Aortic smooth muscle cell (primary cell): ENCODE results near the gene SLC49A4. TPM values are rescaled to one million over a fixed set of nuclear protein-coding genes. Genes with fewer than 3 reads are reported as not detected.

ENCODE experiments used
- total RNA-seq: library from RNA; depleted of rRNA; stranded (reverse); fragments of >200 nt; gene quantifications from 2 replicates; pipeline ENCODE4 v1.2.3, GENCODE V29; 2014

Gene SLC49A4
- total RNA-seq, result 11.9 and 15.3 TPM in 2 replicates

DNA sequence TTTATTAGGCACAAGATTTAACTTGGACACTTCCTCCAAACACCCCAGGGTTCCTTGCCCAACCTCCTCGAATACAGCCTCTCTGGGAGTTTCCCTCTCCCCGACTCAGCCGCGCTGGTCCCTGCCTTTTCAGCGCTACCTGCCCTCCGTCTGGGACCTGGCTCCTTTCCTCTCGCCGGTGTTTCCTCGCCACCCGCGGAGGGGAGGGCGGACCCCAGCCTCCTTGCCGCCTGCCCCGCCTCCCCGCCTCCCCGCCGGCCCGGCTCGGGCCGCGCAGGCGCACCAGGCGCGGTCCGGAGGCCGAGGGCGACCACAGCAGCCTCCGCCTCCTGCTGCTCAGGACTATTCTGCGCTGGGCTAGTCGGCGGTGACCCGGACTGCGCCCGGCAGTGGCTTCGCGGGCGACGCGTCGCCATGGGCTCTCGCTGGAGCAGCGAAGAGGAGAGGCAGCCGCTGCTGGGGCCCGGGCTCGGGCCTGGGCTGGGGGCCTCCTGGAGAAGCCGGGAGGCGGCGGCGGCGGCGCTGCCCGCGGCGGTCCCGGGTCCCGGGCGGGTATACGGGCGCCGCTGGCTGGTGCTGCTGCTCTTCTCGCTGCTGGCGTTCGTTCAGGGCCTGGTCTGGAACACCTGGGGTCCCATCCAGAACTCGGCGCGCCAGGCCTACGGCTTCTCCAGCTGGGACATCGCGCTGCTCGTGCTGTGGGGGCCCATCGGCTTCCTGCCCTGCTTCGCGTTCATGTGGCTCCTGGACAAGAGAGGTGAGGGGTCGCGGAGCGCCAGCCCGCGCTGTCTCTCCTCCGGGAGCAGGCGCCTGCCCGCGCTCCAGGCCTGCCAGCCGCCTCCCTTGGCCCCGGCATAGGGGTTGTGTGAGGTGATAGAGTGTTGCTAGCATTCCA, at the start of gene SLC49A4:
Gene SLC49A4, plus strand, starts transcription at position 291 of the 895 bp plus-strand sequence. Its CDS starts 124 bp downstream, at position 415.

DNA sequence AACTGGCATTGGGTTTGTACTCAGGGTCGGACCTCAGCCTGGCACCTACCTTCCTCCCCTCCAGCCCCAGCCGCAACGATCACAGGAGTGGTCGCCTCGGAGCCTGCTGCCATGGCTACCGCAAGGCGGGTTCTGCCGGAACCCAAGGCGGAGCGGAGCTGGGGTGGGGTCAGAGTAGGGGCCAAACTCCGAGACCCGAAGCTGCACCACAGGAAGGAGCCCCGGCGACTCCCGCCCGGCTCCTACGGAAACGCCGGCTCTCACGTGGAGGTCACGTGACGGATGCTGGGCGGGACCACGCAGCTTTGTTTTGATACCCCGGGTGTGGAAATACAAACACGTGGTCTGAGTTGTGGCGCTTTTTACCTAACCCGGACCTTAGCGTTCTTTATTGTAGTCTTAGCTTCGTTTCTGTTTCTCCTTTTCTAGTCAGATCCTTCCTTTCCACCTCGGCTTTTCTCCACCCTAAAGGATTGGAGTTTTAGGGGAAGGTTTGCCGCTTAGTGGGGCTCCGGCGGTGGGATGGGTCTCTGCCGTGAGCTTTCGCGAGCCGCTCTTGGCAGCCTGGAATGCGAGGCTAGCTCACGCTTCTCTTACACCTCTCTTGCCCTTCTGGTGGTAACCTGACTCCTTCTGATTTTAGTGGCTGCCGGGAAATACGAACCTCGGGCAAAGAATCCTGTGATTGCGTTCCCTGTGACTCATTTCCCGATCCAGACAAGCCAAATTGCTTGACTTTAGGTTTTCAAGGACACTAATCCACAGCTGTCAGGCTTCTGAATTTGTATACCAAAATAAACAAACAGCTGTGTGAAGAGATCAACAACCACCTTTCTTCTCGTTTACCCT, 1.1 kb upstream of the SLC49A4 start, which contains the start of gene HSPBAP1:
Gene HSPBAP1, minus strand, starts transcription at position 264 of the 849 bp plus-strand sequence. Its CDS starts 151 bp downstream, at position 113.

Other genes starting within 250 kb of the SLC49A4 start
- gene PARP9, start 230.8 kb upstream of the SLC49A4 start, total RNA-seq, result 27.0 and 38.5 TPM in 2 replicates
- gene DTX3L, start 230.7 kb upstream of the SLC49A4 start, total RNA-seq, result 12.9 and 18.3 TPM in 2 replicates
- gene PARP15, start 217.4 kb upstream of the SLC49A4 start, total RNA-seq, result 0.26 and 0.31 TPM in 2 replicates
- 49.3 and 64.0 TPM in 2 replicates for gene PARP14, start 114.2 kb upstream of the SLC49A4 start, total RNA-seq
- gene HSPBAP1, start 1.2 kb upstream of the SLC49A4 start, total RNA-seq, result 5.3 and 6.4 TPM in 2 replicates
- 0.53 and 3.6 TPM in 2 replicates for gene SEMA5B, start 232.7 kb downstream of the SLC49A4 start, total RNA-seq